IMR-90 (cell line): ENCODE results near the gene IMPG1. TPM values are rescaled to one million over a fixed set of nuclear protein-coding genes. Genes with fewer than 3 reads are reported as not detected.

ENCODE experiments used
- ATAC-seq: fragments of 200-7000 bp; cut with Tn5 transposase; 2 replicates; pipeline ENCODE4 v1.9.1; 2020; ENCODE audit warnings: low read depth, mild to moderate bottlenecking, moderate library complexity
- BruUV-seq: library from RNA; stranded (reverse); fragments of 400-500 nt; replicated peaks from 2 replicates; lab custom pipeline; 2021; lab: Mats Ljungman, UMichigan
- CTCF ChIA-PET: fragments of 300-600 bp; formaldehyde crosslinking; extraction: SDS; loops from one replicate; lab custom pipeline; 2021; ENCODE audit warnings: antibody characterized with exemption; lab: Yijun Ruan, JAX
- POLR2A ChIA-PET: fragments of 300-600 bp; sonication (Branson Sonifier 250); formaldehyde crosslinking; loops from one replicate; lab custom pipeline; 2022; ENCODE audit warnings: antibody characterized with exemption; ENCODE audit not compliant: unreplicated experiment; lab: Charles Lee
- DNase-seq: peaks from one replicate; pipeline ENCODE4 v3.0.0; 2013
- H2AFZ ChIP-seq: replicated peaks from 2 replicates; pipeline ENCODE3; 2013; ENCODE audit warnings: low read length, mild to moderate bottlenecking; ENCODE audit not compliant: poor library complexity
- H2AK5ac ChIP-seq: 2 replicates; pipeline ENCODE4 v1.6.1; 2013; ENCODE audit warnings: low read depth, low read length, inconsistent platforms
- H2AK9ac ChIP-seq: replicated peaks from 2 replicates; pipeline ENCODE3; 2013; ENCODE audit warnings: mild to moderate bottlenecking, low read depth, low read length, moderate library complexity; ENCODE audit not compliant: poor library complexity
- H2BK120ac ChIP-seq: 2 replicates; pipeline ENCODE4 v1.6.1; 2013; ENCODE audit warnings: low read depth, low read length, inconsistent platforms
- H2BK15ac ChIP-seq: 3 replicates; pipeline ENCODE4 v1.6.1; 2013; ENCODE audit warnings: low read depth, low read length, inconsistent platforms
- H2BK20ac ChIP-seq: 2 replicates; pipeline ENCODE4 v1.6.1; 2013; ENCODE audit warnings: low read depth, mild to moderate bottlenecking, inconsistent platforms, low read length, moderate library complexity
- H2BK5ac ChIP-seq: 2 replicates; pipeline ENCODE4 v1.6.1; 2013; ENCODE audit warnings: mild to moderate bottlenecking, low read depth, low read length, inconsistent platforms; ENCODE audit not compliant: poor library complexity, severe bottlenecking
- H3K14ac ChIP-seq: replicated peaks from 2 replicates; pipeline ENCODE4 v1.6.1; 2013; ENCODE audit warnings: low read depth, low read length, inconsistent platforms
- H3K18ac ChIP-seq: 2 replicates; pipeline ENCODE4 v1.6.1; 2013; ENCODE audit warnings: low read depth, low read length, control low read depth
- H3K23ac ChIP-seq: 2 replicates; pipeline ENCODE4 v1.6.1; 2013; ENCODE audit warnings: low read depth, low read length, inconsistent platforms
- H3K27ac ChIP-seq: 2 replicates; pipeline ENCODE4 v1.5.1; 2013; ENCODE audit warnings: mild to moderate bottlenecking, control low read depth, low read length; ENCODE audit not compliant: insufficient read depth
- H3K27me3 ChIP-seq: 2 replicates; pipeline ENCODE4 v1.6.1; 2013; ENCODE audit warnings: low read length; ENCODE audit not compliant: control insufficient read depth, insufficient read depth
- H3K36me3 ChIP-seq: 2 replicates; pipeline ENCODE4 v1.6.1; 2013; ENCODE audit warnings: low read length, mixed read lengths; ENCODE audit not compliant: control insufficient read depth, insufficient read depth
- H3K4ac ChIP-seq: 2 replicates; pipeline ENCODE4 v1.6.1; 2013; ENCODE audit warnings: low read depth, low read length, inconsistent platforms
- H3K4me1 ChIP-seq: 2 replicates; pipeline ENCODE4 v1.6.1; 2013; ENCODE audit warnings: low read length, mixed read lengths; ENCODE audit not compliant: control insufficient read depth, insufficient read depth
- H3K4me2 ChIP-seq: 2 replicates; pipeline ENCODE4 v1.6.1; 2013; ENCODE audit warnings: low read depth, mild to moderate bottlenecking, control low read depth, low read length, moderate library complexity
- H3K4me3 ChIP-seq: 2 replicates; pipeline ENCODE4 v1.5.1; 2013; ENCODE audit warnings: low read depth, mild to moderate bottlenecking, control low read depth, low read length, moderate library complexity; ENCODE audit not compliant: insufficient read depth
- H3K56ac ChIP-seq: 2 replicates; pipeline ENCODE4 v1.6.1; 2013; ENCODE audit warnings: low read length, inconsistent platforms; ENCODE audit not compliant: insufficient read depth; ENCODE audit errors: extremely low read depth
- H3K79me1 ChIP-seq, 2 experiments: 2 replicates each; pipeline ENCODE4 v1.6.1; 2013; ENCODE audit warnings: low read length in 2 of 2, inconsistent platforms in 1 of 2, low read depth in 1 of 2
- H3K9ac ChIP-seq: 2 replicates; pipeline ENCODE4 v1.6.1; 2013; ENCODE audit warnings: low read depth, low read length, control low read depth
- H3K9me1 ChIP-seq: 2 replicates; pipeline ENCODE4 v1.6.1; 2013; ENCODE audit warnings: low read length, inconsistent platforms; ENCODE audit not compliant: insufficient read depth
- H3K9me3 ChIP-seq: 2 replicates; pipeline ENCODE4 v1.6.1; 2013; ENCODE audit warnings: low read length; ENCODE audit not compliant: control insufficient read depth, insufficient read depth
- H4K20me1 ChIP-seq: 2 replicates; pipeline ENCODE4 v1.6.1; 2013; ENCODE audit warnings: low read length, inconsistent platforms; ENCODE audit not compliant: insufficient read depth
- H4K5ac ChIP-seq: 2 replicates; pipeline ENCODE4 v1.6.1; 2013; ENCODE audit warnings: mild to moderate bottlenecking, low read depth, low read length, control low read depth
- H4K8ac ChIP-seq, 2 experiments: 2 replicates each; pipeline ENCODE4 v1.6.1; 2013; ENCODE audit warnings: low read depth in 2 of 2, low read length in 2 of 2, control low read depth in 1 of 2, inconsistent platforms in 1 of 2
- H4K91ac ChIP-seq: 2 replicates; pipeline ENCODE4 v1.6.1; 2013; ENCODE audit warnings: low read depth, low read length, inconsistent platforms; ENCODE audit not compliant: insufficient read depth
- BHLHE40 ChIP-seq: fragments of 150-350 bp; IDR thresholded peaks from 2 replicates; pipeline ENCODE4 v1.6.1; 2016; ENCODE audit warnings: mild to moderate bottlenecking, low read depth, low read length
- CEBPB ChIP-seq: IDR thresholded peaks from 2 replicates; pipeline ENCODE4 v1.6.1; 2012; ENCODE audit warnings: low read depth, low read length, improper control_type of control experiment
- CHD1 ChIP-seq: IDR thresholded peaks from 2 replicates; pipeline ENCODE4 v1.6.1; 2012; ENCODE audit warnings: low read depth, low read length, improper control_type of control experiment
- CTCF ChIP-seq: conservative IDR thresholded peaks from 2 replicates; pipeline ENCODE4 v1.5.1; 2012; ENCODE audit warnings: mild to moderate bottlenecking, low read depth, low read length, improper control_type of control experiment
- ELK1 ChIP-seq: fragments of 150-350 bp; IDR thresholded peaks from 2 replicates; pipeline ENCODE4 v1.6.1; 2016; ENCODE audit warnings: low read depth, mild to moderate bottlenecking, low read length, moderate library complexity, borderline replicate concordance
- FOS ChIP-seq: fragments of 150-350 bp; IDR thresholded peaks from 2 replicates; pipeline ENCODE4 v1.6.1; 2016; ENCODE audit warnings: low read depth, low read length
- MAFK ChIP-seq: IDR thresholded peaks from 2 replicates; pipeline ENCODE4 v1.6.1; 2012; ENCODE audit warnings: low read depth, low read length, improper control_type of control experiment
- MAZ ChIP-seq: IDR thresholded peaks from 2 replicates; pipeline ENCODE4 v1.6.1; 2012; ENCODE audit warnings: low read depth, mild to moderate bottlenecking, low read length, improper control_type of control experiment, moderate library complexity, borderline replicate concordance
- MXI1 ChIP-seq: IDR thresholded peaks from 2 replicates; pipeline ENCODE4 v1.6.1; 2012; ENCODE audit warnings: low read depth, mild to moderate bottlenecking, low read length, moderate library complexity, borderline replicate concordance
- NFE2L2 ChIP-seq: fragments of 150-350 bp; IDR thresholded peaks from 2 replicates; pipeline ENCODE4 v1.6.1; 2016; ENCODE audit warnings: low read depth, mild to moderate bottlenecking, low read length
- POLR2A ChIP-seq: IDR thresholded peaks from 2 replicates; pipeline ENCODE4 v1.6.1; 2012; ENCODE audit warnings: mild to moderate bottlenecking, low read depth, low read length
- RAD21 ChIP-seq: IDR thresholded peaks from 2 replicates; pipeline ENCODE4 v1.6.1; 2012; ENCODE audit warnings: low read length, improper control_type of control experiment
- RCOR1 ChIP-seq: IDR thresholded peaks from 2 replicates; pipeline ENCODE4 v1.6.1; 2012; ENCODE audit warnings: mild to moderate bottlenecking, low read length, improper control_type of control experiment; ENCODE audit not compliant: insufficient replicate concordance
- RFX5 ChIP-seq: IDR thresholded peaks from 2 replicates; pipeline ENCODE4 v1.8.0; 2012; ENCODE audit warnings: low read depth, mild to moderate bottlenecking, low read length, moderate library complexity
- SMC3 ChIP-seq: fragments of 150-350 bp; IDR thresholded peaks from 2 replicates; pipeline ENCODE4 v1.6.1; 2016; ENCODE audit warnings: low read depth, mild to moderate bottlenecking, antibody characterized with exemption, low read length, moderate library complexity
- USF2 ChIP-seq: fragments of 150-350 bp; IDR thresholded peaks from 2 replicates; pipeline ENCODE4 v1.6.1; 2017; ENCODE audit warnings: mild to moderate bottlenecking, antibody characterized with exemption, low read length, low read depth
- WGBS, 2 experiments: methylation state at CpG; one replicate each; pipeline versions ENCODE4 v1.1.5 to v1.1.7; 2013; ENCODE audit warnings: missing lambda C conversion rate in 2 of 2; ENCODE audit not compliant: insufficient read length in 1 of 2; ENCODE audit errors: extremely low coverage in 2 of 2; 5-methylcytosine and 5-hydroxymethylcytosine counted together
- dilution Hi-C: fragments of 300-500 bp; cut with HindIII; formaldehyde crosslinking; loops from one replicate; pipeline ENCODE4 v1.14.3; 2018; ENCODE audit warnings: low sequenced_read_pairs; ENCODE audit not compliant: unreplicated experiment
- in situ Hi-C: fragments of 300-500 bp; cut with MboI; formaldehyde crosslinking; loops from 3 replicates; pipeline ENCODE4 v1.14.3; 2019; ENCODE audit warnings: low sequenced_read_pairs, inconsistent platforms, mixed read lengths
- intact Hi-C: fragments of 100-400 bp; cut with micrococcal nuclease; formaldehyde crosslinking; loops from 2 replicates; pipeline ENCODE4 v1.10.0; 2022
- polyA plus RNA-seq, 3 experiments: library from polyadenylated mRNA; depleted of rRNA; stranded (reverse); fragments of >200 nt; gene quantifications; 2 replicates each; pipeline ENCODE4 v1.2.3, GENCODE V29; 2012; ENCODE audit warnings: low replicate concordance in 1 of 3
- total RNA-seq: library from RNA; depleted of rRNA; stranded (reverse); fragments of >200 nt; gene quantifications from 2 replicates; pipeline ENCODE4 v1.2.3, GENCODE V29; 2012

IMPG1 gene
- total and polyA plus RNA-seq, 2 of the 4 experiments (the other 2 are of a cell fraction) = not detected

- intact Hi-C loops = loop anchor here (2.0 to 5.0 kb wide), 2 partner anchors 42 to 790 kb away; no protein-coding TSS in a partner anchor
- H3K56ac ChIP-seq = no peak overlapping the region
Measured at GRCh38 chr6:75892384-75892783, 180.1 kb downstream of the IMPG1 start.

More at GRCh38 chr6:75892384-75892783, 180.1 kb downstream of the IMPG1 start:
- CTCF ChIA-PET = no interaction called here
- in situ Hi-C loops = no loop called here
- Histone ChIP-seq H4K5ac (no peak overlapping the region), H3K14ac (no peak overlapping the region), H3K9me1 (no peaks in the 10 kb centered on the region), H3K23ac (no peak overlapping the region), H3K27me3 (no peaks in the 10 kb centered on the region), H2AFZ (no peak overlapping the region), H4K20me1 (no peaks in the 10 kb centered on the region), H2AK9ac (no peak overlapping the region), H3K4me2 (no peak overlapping the region), H3K36me3 (peaks cover 3% of the 10 kb centered on the region; the same call in 1 of the 2 replicates), H2BK120ac (no peak overlapping the region), H4K8ac (no peak overlapping the region), H3K9ac (no peak overlapping the region), H2AK5ac (no peak overlapping the region), H3K27ac (no peak overlapping the region; the same call in 1 of the 2 replicates), H3K79me1 (no peaks in the 10 kb centered on the region), H2BK15ac (no peak overlapping the region), H3K9me3 (no peaks in the 10 kb centered on the region), H2BK20ac (no peak overlapping the region), H3K4me3 (no peak overlapping the region), H4K91ac (no peak overlapping the region), H3K4me1 (no peaks in the 10 kb centered on the region), H3K4ac (no peak overlapping the region), H2BK5ac (no peak overlapping the region), H3K18ac (no peak overlapping the region)
- dilution Hi-C loops = no loop called here
- 60% methylated on average over 1 of the region's 8 CpGs; no CpG with 5 or more reads in 1 of the 2 experiments for WGBS, 2 experiments
- no peak for ATAC-seq
- no peak for DNase-seq
- POLR2A ChIA-PET = no interaction called here
- TF ChIP-seq BHLHE40 = no peak
- no peak for TF ChIP-seq MAFK
- no peak for TF ChIP-seq RFX5
- TF ChIP-seq MAZ = no peak
- no peak for TF ChIP-seq MXI1
- no peak for TF ChIP-seq NFE2L2
- no peak for TF ChIP-seq POLR2A
- TF ChIP-seq RCOR1 = no peak
- TF ChIP-seq FOS = no peak
- no peak for TF ChIP-seq CEBPB
- TF ChIP-seq SMC3 = no peak
- no peak for TF ChIP-seq RAD21
- no peak for TF ChIP-seq USF2
- TF ChIP-seq ELK1 = no peak
- TF ChIP-seq CHD1 = no peak
- TF ChIP-seq CTCF = no peak
- no TSS peak for BruUV-seq
